Type B pancreatic cell (in vitro differentiated cells): ENCODE data around the gene GALNT12. TPM values are rescaled to one million over a fixed set of nuclear protein-coding genes. Genes with fewer than 3 reads are reported as not detected.
A peak's percentile ranks its signal among the peaks of the same experiment; 100 is the strongest.

Experiments used
- DNase-seq: peaks from one replicate; pipeline ENCODE4 v3.0.0; 2021; ENCODE audit warnings: mixed read lengths; ENCODE audit not compliant: unreplicated experiment; ENCODE audit errors: extremely low spot score
- H3K27ac Mint-ChIP-seq: 2 replicates; pipeline ENCODE4 v1.8.0; 2021; ENCODE audit warnings: mild to moderate bottlenecking, mixed read lengths
- H3K27me3 Mint-ChIP-seq: 2 replicates; pipeline ENCODE4 v1.8.0; 2021; ENCODE audit warnings: mixed read lengths
- H3K36me3 Mint-ChIP-seq: 2 replicates; pipeline ENCODE4 v1.8.0; 2021; ENCODE audit warnings: mixed read lengths
- H3K4me1 Mint-ChIP-seq: one replicate; pipeline ENCODE4 v1.8.0; 2021; ENCODE audit warnings: mixed read lengths; ENCODE audit not compliant: unreplicated experiment
- H3K4me3 Mint-ChIP-seq: 2 replicates; pipeline ENCODE4 v1.8.0; 2021; ENCODE audit warnings: mild to moderate bottlenecking, mixed read lengths
- H3K9me3 Mint-ChIP-seq: 2 replicates; pipeline ENCODE4 v1.8.0; 2021; ENCODE audit warnings: mixed read lengths
- total RNA-seq: library from RNA; stranded (reverse); gene quantifications from 2 replicates; pipeline ENCODE4 v1.2.1, GENCODE V29; 2021; ENCODE audit warnings: low replicate concordance
- TF ChIP-seq, protein P1 (sequence below): fragments of 200-600 bp; sonication (generic); conservative IDR thresholded peaks from 2 replicates; pipeline ENCODE4 v1.5.0; 2021; ENCODE audit warnings: antibody characterized with exemption, mild to moderate bottlenecking

The GALNT12 gene
- total RNA-seq, 1 donor from 2014 or later = 25.8 TPM

DNA sequence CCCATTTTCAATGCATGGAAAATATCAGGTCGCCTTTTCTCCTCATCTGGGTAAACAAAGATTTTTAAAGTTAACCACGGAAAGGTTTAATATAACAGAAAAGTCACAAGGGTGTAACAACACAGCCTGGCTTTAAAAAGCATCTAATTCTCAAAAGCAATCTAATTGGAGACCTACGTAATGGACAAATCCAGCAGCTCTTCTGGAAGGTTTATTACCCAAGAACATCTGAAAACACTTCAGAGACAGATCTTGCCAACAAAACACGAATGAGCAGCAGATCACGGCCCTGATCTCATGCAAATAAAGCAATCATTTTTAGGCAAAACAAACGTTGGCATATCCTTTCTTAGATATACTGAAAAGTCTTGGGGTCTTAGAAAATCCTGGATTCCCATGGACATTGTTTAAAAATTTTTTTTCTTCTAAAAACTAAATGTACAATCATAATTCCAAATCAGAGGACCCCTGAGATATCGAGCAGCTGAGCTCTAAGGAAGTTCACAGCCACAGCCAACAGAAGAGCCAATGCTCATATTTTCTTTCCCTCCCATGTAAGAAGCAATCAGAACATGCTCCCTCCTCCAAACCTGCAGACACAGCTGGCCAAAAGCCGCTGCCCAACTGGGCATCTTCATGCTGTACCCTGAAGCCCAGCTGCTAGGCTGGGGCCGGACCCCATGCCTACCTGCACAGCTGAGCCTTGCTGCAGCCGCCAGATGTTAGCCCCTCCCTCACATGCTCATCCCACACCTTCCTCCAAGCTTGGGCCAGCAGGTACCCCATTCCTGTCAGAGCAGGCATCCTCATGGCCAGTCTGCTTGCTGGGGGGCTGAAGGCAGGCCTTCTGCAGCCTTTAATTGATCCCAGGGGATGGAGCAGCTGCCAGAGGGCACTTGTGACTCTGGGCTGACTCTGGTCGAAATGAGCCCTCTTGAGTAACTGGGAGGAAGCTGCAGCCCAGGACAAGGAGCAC is 22.4 kb upstream of the GALNT12 start:
- TF ChIP-seq, protein P1, sequence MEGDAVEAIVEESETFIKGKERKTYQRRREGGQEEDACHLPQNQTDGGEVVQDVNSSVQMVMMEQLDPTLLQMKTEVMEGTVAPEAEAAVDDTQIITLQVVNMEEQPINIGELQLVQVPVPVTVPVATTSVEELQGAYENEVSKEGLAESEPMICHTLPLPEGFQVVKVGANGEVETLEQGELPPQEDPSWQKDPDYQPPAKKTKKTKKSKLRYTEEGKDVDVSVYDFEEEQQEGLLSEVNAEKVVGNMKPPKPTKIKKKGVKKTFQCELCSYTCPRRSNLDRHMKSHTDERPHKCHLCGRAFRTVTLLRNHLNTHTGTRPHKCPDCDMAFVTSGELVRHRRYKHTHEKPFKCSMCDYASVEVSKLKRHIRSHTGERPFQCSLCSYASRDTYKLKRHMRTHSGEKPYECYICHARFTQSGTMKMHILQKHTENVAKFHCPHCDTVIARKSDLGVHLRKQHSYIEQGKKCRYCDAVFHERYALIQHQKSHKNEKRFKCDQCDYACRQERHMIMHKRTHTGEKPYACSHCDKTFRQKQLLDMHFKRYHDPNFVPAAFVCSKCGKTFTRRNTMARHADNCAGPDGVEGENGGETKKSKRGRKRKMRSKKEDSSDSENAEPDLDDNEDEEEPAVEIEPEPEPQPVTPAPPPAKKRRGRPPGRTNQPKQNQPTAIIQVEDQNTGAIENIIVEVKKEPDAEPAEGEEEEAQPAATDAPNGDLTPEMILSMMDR = no peak
- H3K4me3 Mint-ChIP-seq = no peak overlapping the region

DNA sequence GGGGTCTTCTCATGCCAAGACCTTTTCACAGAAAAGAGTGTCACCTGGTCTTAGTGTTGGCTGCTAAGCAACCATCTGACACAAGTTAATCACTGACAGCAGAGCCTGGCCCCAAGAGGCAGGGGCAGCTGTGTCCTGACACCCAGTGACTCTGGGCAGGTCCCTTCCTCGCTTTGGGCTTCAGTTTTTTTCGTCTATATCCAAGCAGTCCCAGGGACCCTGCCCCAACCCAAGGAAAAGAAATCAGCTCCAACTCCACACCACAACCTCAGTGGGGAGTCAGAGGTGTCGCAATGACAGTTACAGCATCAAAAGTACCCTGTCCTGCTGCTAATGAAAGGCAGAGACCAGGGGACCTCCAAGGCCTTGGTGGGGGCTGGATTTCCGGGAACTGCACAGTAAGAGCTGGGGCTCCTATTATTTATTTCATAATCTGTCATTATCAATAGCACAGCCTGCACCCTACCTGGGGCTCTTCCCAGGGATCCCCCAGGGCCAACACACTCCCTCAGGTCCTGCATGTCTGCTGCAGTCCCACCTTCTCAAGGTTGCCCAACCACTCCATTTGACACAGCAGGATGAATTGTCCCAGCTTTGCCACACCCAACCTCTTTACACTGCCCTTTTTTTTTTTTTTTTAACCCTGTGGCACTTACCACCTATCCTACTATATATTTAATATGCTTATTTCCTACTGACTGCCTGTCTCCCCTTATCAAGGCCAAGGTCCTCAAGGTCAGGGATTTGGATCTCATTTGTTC is 20.5 kb upstream of the GALNT12 start:
- TF ChIP-seq, protein P1 = no peak
- peaks cover 15% of the 10 kb centered on the region for H3K4me1 Mint-ChIP-seq
- peak; percentile 56 for DNase-seq
- peaks cover 25% of the 10 kb centered on the region for H3K36me3 Mint-ChIP-seq
- H3K27me3 Mint-ChIP-seq = no peaks in the 10 kb centered on the region
- peak overlapping the region; percentile 54 for H3K27ac Mint-ChIP-seq
- no peak overlapping the region for H3K4me3 Mint-ChIP-seq
- peaks cover 4% of the 10 kb centered on the region for H3K9me3 Mint-ChIP-seq

More for the DNA sequence above, 22.4 kb upstream of the GALNT12 start:
- DNase-seq = peak; percentile 62
- H3K36me3 Mint-ChIP-seq = peaks cover 26% of the 10 kb centered on the region
- no peaks in the 10 kb centered on the region for H3K27me3 Mint-ChIP-seq
- H3K4me1 Mint-ChIP-seq = peaks cover 6% of the 10 kb centered on the region
- no peak overlapping the region for H3K27ac Mint-ChIP-seq
- H3K9me3 Mint-ChIP-seq = peaks cover 4% of the 10 kb centered on the region

DNA sequence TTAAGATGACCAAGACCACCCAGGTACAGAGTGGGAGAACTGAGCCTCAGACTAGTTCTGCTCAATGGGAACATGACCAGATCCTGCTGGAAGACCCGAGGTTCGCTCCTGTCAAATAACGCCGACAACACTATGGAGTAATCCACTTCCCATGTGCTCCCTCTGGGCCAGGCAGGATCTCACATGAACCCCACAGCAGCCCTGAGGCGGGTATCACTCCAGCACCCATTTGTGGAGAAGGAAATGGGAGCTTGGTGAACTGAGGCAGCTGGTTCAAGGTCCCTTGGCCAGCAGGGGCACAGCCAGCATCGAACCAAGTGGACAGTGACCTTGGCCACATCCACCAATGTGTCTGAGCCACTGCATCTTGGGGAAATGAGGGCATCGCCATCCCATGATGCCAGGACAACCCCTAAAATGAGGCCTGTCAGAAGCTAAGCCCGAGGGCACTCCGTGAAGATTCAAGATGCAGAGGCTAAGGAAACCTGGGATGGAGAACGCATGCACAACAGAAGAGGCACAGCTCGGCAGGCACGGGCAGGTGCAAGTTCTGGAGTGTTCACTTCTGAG is 19.6 kb upstream of the GALNT12 start:
- Mint-ChIP-seq H3K9me3 (no peaks in the 10 kb centered on the region), H3K36me3 (peaks cover 21% of the 10 kb centered on the region), H3K27me3 (no peaks in the 10 kb centered on the region), H3K4me3 (no peak overlapping the region), H3K4me1 (peaks cover 17% of the 10 kb centered on the region), H3K27ac (no peak overlapping the region)
- TF ChIP-seq, protein P1 = no peak
- DNase-seq = peak; percentile 55

DNA sequence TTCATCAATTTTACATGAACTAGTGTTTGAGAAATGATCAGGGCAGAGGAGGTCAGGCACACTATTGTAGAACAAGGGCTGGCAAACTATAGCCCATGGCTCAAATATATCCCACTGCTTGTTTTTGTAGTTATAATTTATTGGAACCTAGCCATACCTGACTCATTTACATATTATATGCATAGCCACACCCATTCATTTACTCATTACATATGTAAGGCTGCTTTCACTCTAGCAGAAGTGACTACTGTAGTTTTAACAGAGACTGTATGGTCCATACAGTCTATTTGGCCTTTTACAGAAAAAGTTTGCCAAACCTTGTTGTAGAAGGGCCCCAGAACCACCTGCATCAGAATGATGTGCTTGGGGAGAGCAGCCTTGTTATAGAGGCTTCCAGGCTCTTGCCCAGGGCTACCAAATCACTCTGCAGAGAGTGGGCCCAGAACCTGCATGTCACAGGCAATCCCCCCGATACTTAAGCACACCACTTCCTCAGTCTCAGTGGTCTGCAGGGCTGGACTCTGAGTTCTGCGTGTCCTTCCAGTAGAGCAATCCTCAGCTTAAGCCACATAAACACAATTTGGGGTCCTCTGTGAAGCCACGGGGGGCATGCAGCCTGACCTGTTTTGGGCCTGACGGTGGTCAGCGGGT is 17.9 kb upstream of the GALNT12 start:
- no peak for DNase-seq
- H3K36me3 Mint-ChIP-seq = peaks cover 17% of the 10 kb centered on the region
- peaks cover 23% of the 10 kb centered on the region for H3K4me1 Mint-ChIP-seq
- H3K27ac Mint-ChIP-seq = no peak overlapping the region
- TF ChIP-seq, protein P1 = no peak
- no peaks in the 10 kb centered on the region for H3K27me3 Mint-ChIP-seq
- H3K9me3 Mint-ChIP-seq = no peaks in the 10 kb centered on the region
- H3K4me3 Mint-ChIP-seq = no peak overlapping the region
